GM19099 (cell line): ENCODE measurements around the gene ELN.

Source experiments
- POLR2A ChIP-seq: IDR thresholded peaks from 3 replicates; pipeline ENCODE4 v1.6.1; 2011; ENCODE audit warnings: low read depth; ENCODE audit not compliant: insufficient read length; ENCODE audit errors: extremely low read depth

The ELN gene

GRCh38 chr7:74013539-74014272 lies 14.3 kb upstream of the ELN start:
- TF ChIP-seq POLR2A = no peak

- TF ChIP-seq POLR2A = no peak
These were observed 13.0 kb upstream of the ELN start for GRCh38 chr7:74014931-74015330.

- TF ChIP-seq POLR2A = no peak
These were observed 12.3 kb upstream of the ELN start for GRCh38 chr7:74015670-74016069.

GRCh38 chr7:74017125-74017524 lies 10.8 kb upstream of the ELN start:
- TF ChIP-seq POLR2A = no peak

GRCh38 chr7:74018246-74018895 lies 9.6 kb upstream of the ELN start:
- no peak for TF ChIP-seq POLR2A

GRCh38 chr7:74019149-74019548 lies 8.8 kb upstream of the ELN start:
- no peak for TF ChIP-seq POLR2A

GRCh38 chr7:74020390-74020789 lies 7.6 kb upstream of the ELN start:
- TF ChIP-seq POLR2A = no peak

GRCh38 chr7:74021546-74022320 lies 6.2 kb upstream of the ELN start:
- TF ChIP-seq POLR2A = no peak

GRCh38 chr7:74022507-74022906 lies 5.5 kb upstream of the ELN start:
- TF ChIP-seq POLR2A = no peak

- no peak for TF ChIP-seq POLR2A
These were observed 4.9 kb upstream of the ELN start for GRCh38 chr7:74023092-74023536.

GRCh38 chr7:74023786-74024185 lies 4.2 kb upstream of the ELN start:
- TF ChIP-seq POLR2A = no peak

- TF ChIP-seq POLR2A = no peak
These were observed 2.8 kb upstream of the ELN start for GRCh38 chr7:74025146-74025545.

- no peak for TF ChIP-seq POLR2A
These were observed 2.2 kb upstream of the ELN start for GRCh38 chr7:74025730-74026129.

- no peak for TF ChIP-seq POLR2A
These were observed 1.5 kb upstream of the ELN start for GRCh38 chr7:74026406-74026902.

- no peak for TF ChIP-seq POLR2A
These were observed 880 bp upstream of the ELN start for GRCh38 chr7:74026903-74027682.
